ENCODE measurements around the gene MSTO1.
"Not testable (repeated sequence)": the region's sequence is repeated elsewhere in the genome, so short reads cannot be mapped to it uniquely, and the experiment has no call there.

MSTO1 gene

GRCh38 chr1:155609515-155610256 lies at the start of gene MSTO1:
TSS of gene MSTO1 (plus strand) at chr1:155610218. CDS start at chr1:155610249, 31 bp downstream.
- DNase-seq (ENCODE audit: low read depth in 2 of 2): peak; percentile 94 to 98

DNA sequence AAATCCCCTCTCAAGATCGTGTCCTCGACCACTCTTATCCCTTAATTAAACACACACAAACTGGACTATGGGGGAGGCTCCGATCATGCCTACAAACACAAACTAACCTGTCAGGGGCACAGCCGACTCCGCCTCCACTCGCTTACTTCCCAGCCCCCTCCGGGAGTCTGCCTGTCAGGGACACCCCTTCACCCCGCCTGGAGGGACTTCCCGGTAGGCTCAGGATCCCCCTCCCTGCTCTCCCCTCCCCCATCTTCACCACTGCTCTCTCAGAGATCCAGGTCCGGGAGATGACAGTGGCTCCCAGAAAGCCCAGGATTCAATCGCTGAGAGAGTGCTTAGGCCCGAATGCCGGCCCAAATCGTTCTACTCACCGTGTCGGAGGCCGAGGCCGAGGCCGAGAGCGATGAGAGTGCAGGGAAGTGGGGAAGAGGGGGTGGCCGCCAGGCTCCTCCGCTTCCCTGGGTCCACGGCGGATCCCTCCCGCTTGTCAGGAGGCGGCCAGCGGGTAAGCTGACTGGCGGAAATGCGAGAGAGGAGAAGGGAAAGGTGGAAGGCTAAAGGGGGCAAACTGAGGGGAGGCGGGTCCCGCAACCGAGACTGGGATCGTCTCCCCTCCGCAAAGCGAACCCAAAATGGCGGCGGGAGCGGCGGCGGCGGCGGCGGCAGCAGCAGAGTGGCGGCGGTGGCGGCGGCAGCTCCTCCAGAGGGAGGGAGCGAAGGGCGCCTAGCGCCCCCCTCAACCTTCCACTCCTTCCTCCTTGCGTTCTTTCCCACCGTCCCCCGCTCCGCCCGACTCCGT lies 48.0 kb upstream of the MSTO1 start:
- peak; percentile 9 to 32 for DNase-seq (ENCODE audit: low read depth in 2 of 2)

DNA sequence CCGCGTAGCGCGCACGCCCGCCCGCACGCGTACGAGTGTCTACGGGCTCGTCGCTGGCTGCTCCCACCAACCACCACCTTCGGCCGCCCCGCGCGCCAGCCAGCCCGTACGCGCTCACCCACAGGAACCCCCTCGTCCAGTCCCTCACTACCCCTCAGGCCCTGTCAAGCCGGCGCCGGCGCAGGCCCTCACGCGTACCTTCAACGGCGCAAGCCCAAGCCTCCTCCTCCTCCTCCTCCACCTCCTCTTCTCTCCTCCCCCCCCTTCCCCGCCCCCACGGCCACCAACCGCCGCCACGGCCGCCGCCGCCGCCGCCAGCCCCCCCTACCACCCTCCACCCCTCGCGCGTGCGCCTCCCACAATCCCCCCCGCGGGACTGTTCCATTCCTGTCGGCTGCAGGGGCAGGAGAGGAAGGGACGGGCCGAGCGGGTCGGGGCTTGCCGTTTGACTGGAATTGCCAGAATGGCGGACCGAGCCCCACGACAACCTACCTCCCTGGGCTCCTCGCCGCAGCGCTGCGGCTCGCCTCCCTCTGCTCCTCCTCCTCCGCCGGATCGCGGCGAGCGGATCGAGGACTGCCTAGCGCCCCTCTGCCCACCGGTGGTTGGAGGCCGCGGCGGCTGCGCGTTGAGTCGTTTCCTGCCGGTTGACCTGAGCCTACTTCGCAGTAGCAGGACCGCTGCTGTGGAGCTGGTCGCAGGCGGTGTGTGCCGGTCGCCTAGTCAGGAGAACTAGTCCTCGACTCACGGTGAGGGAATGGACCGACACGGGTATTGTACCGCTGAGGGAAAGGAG lies 47.2 kb upstream of the MSTO1 start, which contains the start of gene ASH1L:
Gene ASH1L, minus strand, starts transcription at position 223 of the 796 bp plus-strand sequence. CDS start 41,284 bp downstream, outside the sequence.
- DNase-seq (ENCODE audit: low read depth in 2 of 2): peak; percentile 87 to 90

DNA sequence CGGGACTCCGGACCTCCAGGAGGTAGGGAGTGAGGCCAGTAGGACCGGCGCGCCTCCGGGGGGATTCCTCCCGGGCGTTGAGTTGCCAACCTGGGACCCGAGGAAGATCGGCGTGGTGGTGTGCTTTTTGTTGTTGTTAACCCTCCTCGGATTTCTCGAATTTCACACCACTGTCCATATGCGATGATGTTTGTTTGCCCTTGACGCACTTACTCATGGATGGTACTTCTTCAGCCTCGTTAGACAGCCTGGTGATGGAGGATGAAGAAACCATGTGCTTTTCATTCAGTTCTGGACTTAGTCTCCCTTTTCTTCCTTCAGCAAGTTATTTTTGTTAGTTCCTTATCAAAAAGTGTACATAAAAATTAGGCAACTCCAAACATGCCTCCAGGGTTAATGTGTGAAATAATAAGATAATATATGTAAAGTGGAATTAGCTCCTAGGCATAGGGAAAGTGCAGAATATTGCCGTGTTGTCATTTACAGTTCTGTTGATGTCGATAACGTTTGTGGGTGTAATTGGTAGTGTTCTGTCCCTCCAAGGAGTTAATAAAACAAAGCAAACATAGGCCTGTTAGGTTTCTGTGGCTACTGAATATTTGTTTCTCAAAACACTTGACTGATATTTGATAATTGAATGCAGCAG lies 46.5 kb upstream of the MSTO1 start:
- not testable (repeated sequence) for DNase-seq (ENCODE audit: low read depth in 2 of 2)

DNA sequence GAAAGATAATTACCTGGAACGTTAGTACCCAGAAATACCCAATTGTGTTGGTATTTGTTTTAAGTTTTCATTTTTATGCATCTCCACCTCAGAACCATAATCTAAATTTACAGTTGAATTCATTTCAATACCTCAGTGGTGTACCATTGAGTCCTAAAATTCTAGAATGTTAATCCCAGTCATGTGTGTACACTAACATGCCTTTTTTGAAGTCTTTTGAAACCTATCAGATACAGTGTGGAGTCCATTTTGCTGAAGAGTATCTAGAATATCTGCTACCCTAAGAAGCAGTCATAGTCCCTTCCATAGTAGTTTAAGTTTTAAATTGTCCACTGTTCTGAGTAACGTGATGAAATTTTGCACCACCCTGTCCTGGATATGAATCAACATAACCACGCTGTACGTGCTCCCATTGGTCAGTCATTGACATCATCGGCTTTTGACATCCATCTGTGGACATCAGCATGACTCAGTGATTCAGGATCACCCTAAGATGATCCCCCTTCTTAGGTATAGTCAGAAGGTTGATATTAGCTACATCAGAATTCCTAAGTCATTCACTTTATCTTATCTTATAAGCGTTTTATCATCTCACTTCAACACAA lies 39.9 kb upstream of the MSTO1 start:
- DNase-seq (ENCODE audit: low read depth in 2 of 2): no peak

- no peak for DNase-seq (ENCODE audit: low read depth in 2 of 2)
These were observed 39.4 kb upstream of the MSTO1 start for GRCh38 chr1:155570593-155570990.

GRCh38 chr1:155574077-155574476 lies 35.9 kb upstream of the MSTO1 start:
- no peak for DNase-seq (ENCODE audit: low read depth in 2 of 2)

GRCh38 chr1:155575608-155576007 lies 34.4 kb upstream of the MSTO1 start:
- not testable (repeated sequence) for DNase-seq (ENCODE audit: low read depth in 2 of 2)

DNA sequence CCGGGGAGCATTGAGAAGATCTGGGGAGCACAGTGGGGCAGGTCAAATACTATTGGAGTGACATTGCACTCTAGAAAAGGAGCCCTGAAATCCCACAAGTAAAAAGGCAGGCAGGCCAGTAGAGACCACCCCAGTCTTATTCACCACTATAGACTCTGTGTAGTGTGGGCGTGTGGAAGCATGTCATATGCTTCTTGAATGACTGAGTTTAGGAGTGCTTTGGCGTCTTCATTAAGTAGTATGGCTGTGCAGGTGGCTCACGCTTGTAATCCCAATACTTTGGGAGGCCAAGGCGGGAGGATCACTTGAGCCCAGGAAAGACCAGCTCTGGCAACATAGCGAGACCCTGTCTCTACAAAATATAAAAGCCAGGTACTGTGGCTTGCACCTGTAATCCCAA lies 26.2 kb upstream of the MSTO1 start:
- not testable (repeated sequence) for DNase-seq (ENCODE audit: low read depth in 2 of 2)

GRCh38 chr1:155589282-155589681 lies 20.7 kb upstream of the MSTO1 start:
- DNase-seq (ENCODE audit: low read depth in 2 of 2): not testable (repeated sequence)

DNA sequence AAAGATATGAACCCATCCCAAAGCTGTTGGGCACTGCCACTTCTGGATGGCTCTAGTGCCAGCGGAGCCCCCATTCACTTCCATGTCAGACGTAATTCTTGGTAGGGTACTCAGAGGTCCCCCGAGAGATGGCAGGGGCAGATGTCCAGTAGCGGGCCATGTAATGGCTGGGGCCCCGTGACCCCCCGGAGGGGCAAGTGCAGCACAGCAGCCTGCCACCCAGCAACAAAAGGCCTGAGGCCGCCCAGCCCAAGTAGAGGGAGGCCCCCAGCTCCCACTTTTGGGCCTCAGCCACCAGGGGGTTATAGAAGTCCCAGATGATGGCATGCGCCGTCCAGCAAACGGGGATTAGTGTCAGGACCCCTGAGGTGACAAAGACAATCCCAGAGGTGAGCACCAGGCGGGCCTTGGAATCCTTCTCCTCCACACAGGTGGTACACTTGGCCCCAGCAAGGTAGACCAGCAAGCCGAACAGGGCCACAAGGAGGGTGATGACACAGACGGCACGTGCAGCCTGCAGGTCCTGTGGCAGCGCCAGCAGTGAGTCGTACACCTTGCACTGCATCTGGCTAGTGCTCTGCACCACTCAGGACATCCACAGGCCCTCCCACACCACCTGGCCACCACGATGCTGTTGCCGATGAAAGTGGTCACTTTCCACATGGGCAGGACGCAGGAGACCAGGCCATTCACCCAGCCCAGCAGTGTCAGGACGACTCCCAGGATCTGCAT lies 19.3 kb upstream of the MSTO1 start:
- not testable (repeated sequence) for DNase-seq (ENCODE audit: low read depth in 2 of 2)

DNA sequence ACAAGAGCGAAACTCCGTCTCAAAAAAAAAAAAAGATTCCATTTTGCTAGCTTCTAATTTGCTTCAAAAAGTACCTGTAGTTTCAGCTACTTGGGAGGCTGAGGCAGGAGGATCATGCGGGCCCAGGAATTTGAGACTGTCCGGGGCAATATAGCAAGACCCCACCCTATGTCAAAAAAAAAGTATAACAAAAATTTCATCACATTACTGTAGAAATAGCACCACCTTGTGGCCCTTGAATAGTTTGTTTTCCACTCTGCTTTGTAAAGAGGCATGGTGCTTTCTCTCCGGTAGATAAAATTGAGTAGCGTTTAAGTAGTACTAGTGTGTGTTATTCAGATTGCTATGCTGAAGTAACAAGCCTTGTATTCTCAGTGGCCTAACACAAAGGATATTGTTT lies 18.2 kb upstream of the MSTO1 start:
- DNase-seq (ENCODE audit: low read depth in 2 of 2): peak in 1 of 2 donors; percentile 3

DNA sequence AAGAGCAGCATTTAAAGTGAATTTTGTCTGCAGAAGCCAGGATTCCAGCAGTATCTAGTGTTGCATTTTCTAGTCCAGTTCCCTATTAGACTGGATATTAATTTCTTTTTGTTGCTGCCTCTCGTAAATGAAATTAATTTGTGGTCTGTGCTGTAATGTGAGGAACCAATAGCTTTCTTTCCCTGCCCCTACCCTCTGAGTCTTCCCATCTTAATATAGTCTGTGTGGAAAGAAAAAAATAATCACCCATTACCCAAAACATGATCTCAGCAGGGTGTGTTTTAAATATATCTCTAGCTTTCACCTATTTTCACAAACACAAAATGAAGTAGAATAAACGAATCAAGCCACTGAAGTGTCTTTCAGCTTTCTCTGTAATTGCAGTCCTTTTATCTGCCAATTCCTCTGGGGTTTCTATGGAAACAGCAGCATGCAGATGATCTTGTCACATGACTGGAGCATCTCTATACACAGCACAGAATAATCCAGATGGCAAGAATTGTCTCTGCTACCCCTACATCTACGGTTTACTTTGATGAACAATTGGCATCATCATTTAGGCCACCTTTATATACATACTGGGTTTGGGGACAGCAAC lies 14.0 kb upstream of the MSTO1 start:
- not testable (repeated sequence) for DNase-seq (ENCODE audit: low read depth in 2 of 2)

DNA sequence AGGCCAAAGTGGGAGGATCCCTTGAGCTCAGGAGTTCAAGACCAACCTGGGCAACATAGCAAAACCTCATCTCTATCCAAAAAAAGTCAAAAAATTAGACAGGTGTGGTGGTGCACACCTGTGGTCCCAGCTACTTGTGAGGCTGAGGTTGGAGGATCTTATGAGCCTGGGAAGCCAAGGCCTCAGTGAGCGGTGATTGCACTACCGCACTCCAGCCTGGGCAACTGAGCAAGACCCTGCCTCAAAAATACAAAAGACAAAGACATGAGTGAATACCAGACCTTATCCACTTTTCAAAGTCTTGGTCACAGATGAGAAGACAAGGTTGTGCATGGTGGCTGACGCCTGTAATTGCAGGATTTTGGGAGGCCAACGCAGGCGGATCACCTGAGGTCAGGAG lies 13.2 kb upstream of the MSTO1 start:
- no peak for DNase-seq (ENCODE audit: low read depth in 2 of 2)

DNA sequence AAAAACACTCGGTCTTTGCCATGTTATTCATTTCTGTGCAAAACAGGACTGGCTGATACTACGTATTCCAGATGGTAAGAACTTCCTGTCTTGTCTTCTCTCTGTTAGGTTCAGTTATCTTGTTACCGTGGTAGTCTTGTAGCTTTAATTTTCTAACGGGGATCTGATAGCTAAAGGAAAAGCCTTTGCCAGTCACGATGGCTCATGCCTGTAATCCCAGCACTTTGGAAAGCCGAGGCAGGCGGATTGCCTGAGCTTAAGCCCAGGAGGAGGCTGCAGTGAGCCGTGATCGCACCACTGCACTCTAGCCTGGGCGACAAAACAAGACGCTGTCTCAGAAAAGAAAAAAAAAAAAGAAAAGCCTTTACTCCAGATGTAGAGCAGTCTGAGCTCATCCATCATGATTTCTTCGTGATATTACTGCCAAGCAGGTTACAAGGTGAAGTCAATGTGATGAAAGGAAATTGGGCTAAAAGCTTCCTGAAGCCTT lies 11.1 kb upstream of the MSTO1 start:
- no peak for DNase-seq (ENCODE audit: low read depth in 2 of 2)

DNA sequence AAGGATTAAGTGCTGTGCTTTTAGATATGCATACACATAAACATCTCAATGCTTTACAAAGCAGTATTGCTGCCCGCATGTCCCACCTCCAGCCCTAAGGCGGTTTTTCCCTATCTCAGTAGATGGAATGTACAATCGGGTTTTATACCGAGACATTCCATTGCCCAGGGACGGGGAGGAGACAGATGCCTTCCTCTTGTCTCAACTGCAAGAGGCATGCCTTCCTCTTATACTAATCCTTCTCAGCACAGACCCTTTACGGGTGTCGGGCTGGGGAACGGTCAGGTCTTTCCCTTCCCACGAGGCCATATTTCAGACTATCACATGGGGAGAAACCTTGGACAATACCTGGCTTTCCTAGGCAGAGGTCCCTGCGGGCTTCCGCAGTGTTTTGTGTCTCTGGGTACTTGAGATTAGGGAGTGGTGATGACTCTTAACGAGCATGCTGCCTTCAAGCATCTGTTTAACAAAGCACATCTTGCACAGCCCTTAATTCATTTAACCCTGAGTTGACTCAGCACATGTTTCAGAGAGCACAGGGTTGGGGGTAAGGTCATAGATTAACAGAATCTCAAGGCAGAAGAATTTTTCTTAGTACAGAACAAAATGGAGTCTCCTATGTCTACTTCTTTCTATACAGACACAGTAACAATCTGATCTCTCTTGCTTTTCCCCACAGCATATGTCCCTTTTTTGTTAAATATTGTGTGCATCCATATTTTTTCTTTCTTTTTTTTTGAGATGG lies 10.0 kb upstream of the MSTO1 start:
- not testable (repeated sequence) for DNase-seq (ENCODE audit: low read depth in 2 of 2)

DNA sequence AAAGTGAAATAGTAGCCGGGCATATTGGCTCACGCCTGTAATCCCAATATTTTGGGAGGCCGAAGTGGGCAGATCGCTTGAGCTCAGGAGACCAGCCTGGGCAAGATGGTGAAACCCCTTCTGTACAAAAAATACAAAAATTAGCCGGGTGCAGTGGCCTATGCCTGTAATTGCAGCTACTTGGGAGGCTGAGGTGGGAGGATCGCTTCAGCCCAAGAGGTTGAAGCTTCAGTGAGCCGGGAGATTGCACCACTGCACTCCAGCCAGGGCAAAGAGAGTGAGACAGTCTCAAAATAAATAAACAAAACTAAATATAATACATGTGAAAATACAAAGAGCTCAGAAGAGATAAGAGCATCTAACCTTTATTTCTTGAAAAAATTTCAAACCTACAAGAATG lies 2.3 kb upstream of the MSTO1 start:
- no peak for DNase-seq (ENCODE audit: low read depth in 2 of 2)

GRCh38 chr1:155608888-155609225 lies 1.2 kb upstream of the MSTO1 start:
- DNase-seq (ENCODE audit: low read depth in 2 of 2): no peak

GRCh38 chr1:155610257-155610647 lies 234 bp downstream of the MSTO1 start:
- not testable (repeated sequence) for DNase-seq (ENCODE audit: low read depth in 2 of 2)
